GM13976 (cell line): ENCODE data around the gene KLF12.

Source experiments
- DNase-seq: peaks from one replicate; pipeline ENCODE4 v3.0.0; 2012; ENCODE audit warnings: low spot score
- CTCF ChIP-seq: IDR thresholded peaks from 2 replicates; pipeline ENCODE4 v1.5.1; 2012; ENCODE audit warnings: borderline replicate concordance, mild to moderate bottlenecking; ENCODE audit not compliant: insufficient read depth; ENCODE audit errors: extremely low read depth, missing control alignments, control extremely low read depth
- in situ Hi-C: fragments of 300-500 bp; cut with MboI; formaldehyde crosslinking; loops from one replicate; pipeline ENCODE4 v1.12.0; 2022; ENCODE audit warnings: low sequenced_read_pairs, mixed read lengths, inconsistent platforms; ENCODE audit not compliant: unreplicated experiment

KLF12 gene

GRCh38 chr13:74090397-74090796 lies 43.8 kb downstream of the KLF12 start:
- DNase-seq, result no peak
- in situ Hi-C loops, result no loop called here
- TF ChIP-seq CTCF, result no peak

GRCh38 chr13:74087357-74087756 lies 46.8 kb downstream of the KLF12 start:
- DNase-seq, result no peak
- TF ChIP-seq CTCF, result no peak
- in situ Hi-C loops, result no loop called here
